ENCODE results near the gene EEF1G. TPM values are rescaled to one million over a fixed set of nuclear protein-coding genes. Genes with fewer than 3 reads are reported as not detected.

EEF1G gene
- total RNA-seq, 6 donors from 2014 or later = 557 to 997 (median 889) TPM

DNA sequence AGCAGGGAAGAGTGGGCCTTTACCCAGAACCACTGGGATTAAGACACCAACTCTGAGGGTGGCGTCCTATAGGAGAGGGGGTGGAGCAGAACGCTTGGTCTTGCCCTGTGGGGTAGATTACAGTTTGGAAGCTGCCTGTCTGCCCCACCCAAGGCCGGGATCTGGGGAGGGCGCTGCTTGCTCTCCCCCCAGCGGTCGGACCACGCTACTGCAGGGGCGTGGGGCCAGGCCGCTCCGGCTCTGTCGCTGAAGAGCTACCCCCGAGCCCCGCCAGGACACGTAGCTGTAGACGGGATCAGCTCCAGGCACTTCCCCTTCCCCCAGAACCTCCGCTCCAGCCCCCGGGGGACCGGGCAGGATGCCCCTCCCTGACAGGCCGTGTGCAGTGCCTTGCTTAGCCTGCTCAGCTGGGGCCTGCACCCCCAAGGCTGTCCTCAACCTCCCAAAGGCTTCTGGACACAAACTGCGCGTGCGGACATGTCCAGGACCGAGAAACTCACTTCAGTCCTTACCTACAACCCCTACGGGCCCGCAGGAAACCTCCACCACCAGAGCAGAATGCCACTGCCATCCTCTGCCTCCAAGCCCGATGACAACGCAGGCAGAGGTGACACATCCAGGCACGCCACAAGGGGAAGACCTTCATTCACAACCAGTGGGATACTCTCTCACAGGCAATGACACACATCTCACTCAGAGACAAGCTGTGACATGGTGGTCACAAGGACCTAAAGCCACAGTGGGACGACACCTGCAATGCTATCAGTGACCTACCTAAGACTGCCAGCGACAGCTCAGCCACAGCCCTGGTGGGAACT, 30.7 kb downstream of the EEF1G start:
- ATAC-seq (ENCODE audit: low FRiP score in 2 of 2) = peak; percentile 70 to 73
- peaks cover 0 to 10% (median 0%) of the 10 kb centered on the region in 4 donors for H3K36me3 ChIP-seq
- 14 to 34% methylated on average over 8 to 23 of the region's 30 CpGs for WGBS, 2 donors

DNA sequence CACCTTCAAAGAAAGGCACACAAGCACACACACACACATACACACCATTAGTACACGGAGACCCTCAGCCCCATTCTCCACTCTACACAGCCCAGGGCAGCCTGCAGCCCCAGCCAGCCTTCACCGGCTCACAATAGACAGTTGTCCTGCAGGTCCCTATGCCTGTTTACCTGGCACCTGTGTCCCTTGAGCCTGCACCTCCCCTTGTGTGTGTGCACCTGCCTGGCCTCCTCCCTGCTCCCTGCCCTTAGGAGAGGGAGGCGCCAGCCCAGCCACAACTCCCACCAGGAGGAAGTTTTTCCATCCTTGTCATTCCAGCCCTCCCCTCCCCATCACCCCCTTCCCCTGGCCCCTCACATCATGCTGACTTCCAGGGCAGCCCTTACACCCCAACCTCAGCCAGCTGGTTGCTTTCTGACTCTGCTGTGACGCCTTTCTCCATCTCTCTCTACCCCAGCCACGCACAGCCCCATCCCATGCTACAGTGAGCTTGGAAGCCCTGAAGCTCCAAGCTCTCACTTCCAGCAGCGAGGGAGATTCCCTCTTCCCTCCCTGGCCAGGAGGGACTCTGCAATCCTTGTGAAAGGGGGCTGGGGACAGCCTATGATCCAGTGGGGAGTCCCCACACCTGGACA, 31.5 kb downstream of the EEF1G start:
- 45 to 47% methylated on average over 6 of the region's 6 CpGs for WGBS, 2 donors
- peak overlapping the region; percentile 96 to 99 (median 98) for H3K27ac ChIP-seq
- no peaks in the 10 kb centered on the region for H3K9me3 ChIP-seq
- no peak for ATAC-seq (ENCODE audit: low FRiP score in 2 of 2)
- peaks cover 0 to 4% (median 0%) of the 10 kb centered on the region in 4 donors for H3K27me3 ChIP-seq
- peaks cover 0 to 10% (median 0%) of the 10 kb centered on the region in 4 donors for H3K36me3 ChIP-seq
- peak overlapping the region; percentile 85 to 99 (median 92) for H3K4me3 ChIP-seq
- H3K4me1 ChIP-seq = peaks cover 63 to 89% (median 78%) of the 10 kb centered on the region in 4 donors
- TF ChIP-seq, protein P1, sequence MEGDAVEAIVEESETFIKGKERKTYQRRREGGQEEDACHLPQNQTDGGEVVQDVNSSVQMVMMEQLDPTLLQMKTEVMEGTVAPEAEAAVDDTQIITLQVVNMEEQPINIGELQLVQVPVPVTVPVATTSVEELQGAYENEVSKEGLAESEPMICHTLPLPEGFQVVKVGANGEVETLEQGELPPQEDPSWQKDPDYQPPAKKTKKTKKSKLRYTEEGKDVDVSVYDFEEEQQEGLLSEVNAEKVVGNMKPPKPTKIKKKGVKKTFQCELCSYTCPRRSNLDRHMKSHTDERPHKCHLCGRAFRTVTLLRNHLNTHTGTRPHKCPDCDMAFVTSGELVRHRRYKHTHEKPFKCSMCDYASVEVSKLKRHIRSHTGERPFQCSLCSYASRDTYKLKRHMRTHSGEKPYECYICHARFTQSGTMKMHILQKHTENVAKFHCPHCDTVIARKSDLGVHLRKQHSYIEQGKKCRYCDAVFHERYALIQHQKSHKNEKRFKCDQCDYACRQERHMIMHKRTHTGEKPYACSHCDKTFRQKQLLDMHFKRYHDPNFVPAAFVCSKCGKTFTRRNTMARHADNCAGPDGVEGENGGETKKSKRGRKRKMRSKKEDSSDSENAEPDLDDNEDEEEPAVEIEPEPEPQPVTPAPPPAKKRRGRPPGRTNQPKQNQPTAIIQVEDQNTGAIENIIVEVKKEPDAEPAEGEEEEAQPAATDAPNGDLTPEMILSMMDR (IDR thresholded peaks at IDR 0.05) = no peak
- no peak for TF ChIP-seq POLR2AphosphoS5 (IDR thresholded peaks at IDR 0.05)
- no peak for TF ChIP-seq EP300 (IDR thresholded peaks at IDR 0.05)
- no peak for TF ChIP-seq POLR2A (IDR thresholded peaks at IDR 0.05)
- DNase-seq = no peak

More for the DNA sequence above, 30.7 kb downstream of the EEF1G start:
- Histone ChIP-seq H3K4me3 (peak overlapping the region; percentile 85 to 99 (median 92)), H3K9me3 (no peaks in the 10 kb centered on the region), H3K27me3 (peaks cover 0 to 4% (median 0%) of the 10 kb centered on the region in 4 donors), H3K27ac (peak overlapping the region; percentile 96 to 99 (median 98)), H3K4me1 (peaks cover 65 to 89% (median 80%) of the 10 kb centered on the region in 4 donors)
- DNase-seq = peak; percentile 80 to 95
- TF ChIP-seq, protein P1 (IDR thresholded peaks at IDR 0.05) = peak; percentile 99 to 100 (median 99)
- peak in 2 of 4 donors; percentile 7 to 20 for TF ChIP-seq POLR2A (IDR thresholded peaks at IDR 0.05)
- peak in 1 of 2 donors; percentile 43 for TF ChIP-seq POLR2AphosphoS5 (IDR thresholded peaks at IDR 0.05)
- no peak for TF ChIP-seq EP300 (IDR thresholded peaks at IDR 0.05)

DNA sequence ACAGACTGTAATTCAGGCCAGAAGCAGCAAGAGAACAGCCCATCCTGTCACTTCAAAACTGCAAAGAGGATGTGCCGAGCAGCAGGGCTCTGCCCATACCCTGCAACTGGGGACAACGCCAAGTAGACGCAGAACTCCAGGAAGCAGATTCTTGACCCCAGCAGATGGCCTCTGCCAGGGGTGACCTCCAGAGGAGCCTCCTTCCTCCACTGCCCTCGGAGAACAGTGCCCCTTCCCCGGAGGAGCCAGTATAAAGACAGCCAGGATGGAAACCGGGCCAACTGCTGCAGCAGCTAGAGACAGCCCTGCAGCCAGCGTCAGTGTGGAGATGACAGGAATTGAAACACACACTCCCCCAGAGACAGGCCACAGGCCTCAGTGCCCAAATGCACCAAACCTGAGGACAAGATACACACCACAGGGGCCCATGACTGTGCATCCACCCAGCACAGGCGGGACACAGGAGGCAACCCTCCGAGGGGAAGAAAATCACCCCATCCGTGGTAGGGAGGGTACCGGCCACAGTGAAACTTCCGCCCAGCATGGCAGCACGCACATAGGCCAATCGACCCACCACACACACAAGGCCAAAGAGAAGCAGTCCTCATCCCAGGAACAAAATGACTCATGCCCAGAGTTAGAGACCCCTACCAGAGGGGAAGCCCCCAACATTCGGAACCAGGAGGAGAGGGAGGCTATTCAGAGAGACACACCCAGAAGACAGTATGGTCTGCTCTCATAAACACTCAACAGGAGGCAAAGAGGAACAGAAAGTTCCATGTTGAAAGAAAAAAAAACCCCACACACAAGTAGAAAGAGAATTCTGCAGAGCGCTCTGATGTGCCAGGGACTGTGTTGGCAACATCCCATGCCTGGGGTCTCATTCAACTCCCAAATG, 32.6 kb downstream of the EEF1G start:
- Histone ChIP-seq H3K36me3 (peaks cover 0 to 16% (median 6%) of the 10 kb centered on the region in 4 donors), H3K4me3 (peak overlapping the region in 3 of 4 donors; percentile 6 to 92 (median 34)), H3K9me3 (no peaks in the 10 kb centered on the region), H3K27ac (peak overlapping the region; percentile 96 to 99 (median 98)), H3K27me3 (no peaks in the 10 kb centered on the region), H3K4me1 (peaks cover 70 to 93% (median 82%) of the 10 kb centered on the region in 4 donors)
- no peak for TF ChIP-seq POLR2AphosphoS5 (IDR thresholded peaks at IDR 0.05)
- no peak for TF ChIP-seq POLR2A (IDR thresholded peaks at IDR 0.05)
- TF ChIP-seq, protein P1 (IDR thresholded peaks at IDR 0.05) = no peak
- no peak for TF ChIP-seq EP300 (IDR thresholded peaks at IDR 0.05)
- ATAC-seq (ENCODE audit: low FRiP score in 2 of 2) (no peak), DNase-seq (no peak)
- WGBS, 2 donors = 23 to 24% methylated on average over 12 to 15 of the region's 16 CpGs

DNA sequence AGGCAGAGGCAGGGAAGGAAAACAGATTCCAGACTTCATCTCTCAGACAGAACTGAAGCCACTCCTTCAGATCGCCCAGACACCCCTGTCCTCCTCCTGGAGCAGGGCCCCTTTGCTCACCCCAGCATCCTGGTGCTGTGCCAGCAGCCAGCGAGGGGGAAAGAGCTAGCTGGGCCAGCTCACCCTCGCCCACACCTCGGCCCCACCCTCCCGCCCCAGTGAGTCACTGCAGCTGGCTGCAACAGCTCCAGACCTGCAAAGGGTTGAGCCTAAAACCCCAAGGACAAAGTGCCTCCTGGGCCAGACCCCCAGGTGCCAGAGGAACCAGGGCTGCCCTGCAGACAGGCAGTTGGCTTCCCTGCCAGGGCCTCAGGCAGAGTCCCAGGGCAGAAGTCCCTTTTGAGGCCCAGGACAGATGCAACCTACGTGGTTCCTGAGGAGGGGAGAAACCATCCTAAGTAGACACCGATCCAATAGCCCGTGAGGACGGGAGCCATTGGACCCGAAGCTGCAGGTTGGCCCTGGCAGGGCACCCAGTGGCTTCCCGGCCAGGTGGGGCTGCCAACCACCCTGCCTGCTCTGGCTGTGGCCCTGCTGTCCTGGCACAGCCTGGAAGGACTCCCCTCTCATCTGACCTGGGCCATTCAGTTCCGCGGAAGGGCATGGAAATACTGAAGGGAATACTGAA, 34.3 kb downstream of the EEF1G start:
- Histone ChIP-seq H3K4me1 (peaks cover 72 to 95% (median 78%) of the 10 kb centered on the region in 4 donors), H3K9me3 (no peaks in the 10 kb centered on the region), H3K27me3 (no peaks in the 10 kb centered on the region), H3K4me3 (peak overlapping the region in 2 of 4 donors; percentile 13 to 19), H3K36me3 (peaks cover 10 to 33% (median 23%) of the 10 kb centered on the region in 4 donors), H3K27ac (peak overlapping the region; percentile 96 to 99 (median 98))
- DNase-seq (peak; percentile 56 to 81), ATAC-seq (ENCODE audit: low FRiP score in 2 of 2) (peak in 1 of 2 donors; percentile 62)
- 26 to 80% methylated on average over 1 to 13 of the region's 13 CpGs for WGBS, 2 donors
- TF ChIP-seq, protein P1 (IDR thresholded peaks at IDR 0.05) = no peak
- TF ChIP-seq POLR2A (IDR thresholded peaks at IDR 0.05) (no peak), EP300 (IDR thresholded peaks at IDR 0.05) (no peak), POLR2AphosphoS5 (IDR thresholded peaks at IDR 0.05) (no peak)
